Inferior parietal cortex (tissue), 1 donor: Measurements from ENCODE around the gene NME4.
A peak's percentile ranks its signal among the peaks of the same experiment; 100 is the strongest.
"Not testable (repeated sequence)": the region's sequence is repeated elsewhere in the genome, so short reads cannot be mapped to it uniquely, and the experiment has no call there.

Experiments
- DNase-seq: peaks from one replicate; pipeline ENCODE4 v3.0.0-alpha.2; 2016; ENCODE audit errors: extremely low spot score

NME4 gene

DNA sequence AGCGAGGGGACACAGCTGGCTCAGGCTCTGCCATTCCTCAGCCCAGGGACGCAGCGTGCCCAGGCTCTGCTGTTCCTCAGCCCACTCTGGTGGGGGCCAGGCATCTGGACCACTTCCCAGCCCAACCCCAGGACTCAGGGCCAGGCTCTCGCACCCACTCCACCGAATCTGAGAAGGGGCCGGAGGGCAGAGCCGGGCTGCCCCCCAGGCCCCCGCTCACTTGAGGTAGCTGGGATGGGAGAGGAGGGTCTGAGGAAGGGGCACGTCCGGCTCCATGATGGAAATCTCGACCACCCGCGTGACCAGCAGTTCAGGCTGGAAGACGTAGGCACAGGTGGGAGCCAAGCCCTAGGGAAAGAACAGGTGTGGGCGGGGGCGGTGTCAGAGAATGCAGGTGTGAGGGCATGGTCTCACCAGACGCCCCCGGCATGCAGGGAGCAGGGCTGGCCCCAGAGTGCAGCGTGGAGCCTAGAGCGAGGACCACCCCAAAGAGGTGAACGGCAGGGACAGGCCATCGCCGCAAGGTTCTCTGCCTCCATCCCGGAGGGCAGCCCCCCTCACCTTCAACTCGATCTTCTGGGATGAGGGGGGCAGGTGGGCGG is 20.1 kb upstream of the NME4 start:
- DNase-seq = no peak

DNA sequence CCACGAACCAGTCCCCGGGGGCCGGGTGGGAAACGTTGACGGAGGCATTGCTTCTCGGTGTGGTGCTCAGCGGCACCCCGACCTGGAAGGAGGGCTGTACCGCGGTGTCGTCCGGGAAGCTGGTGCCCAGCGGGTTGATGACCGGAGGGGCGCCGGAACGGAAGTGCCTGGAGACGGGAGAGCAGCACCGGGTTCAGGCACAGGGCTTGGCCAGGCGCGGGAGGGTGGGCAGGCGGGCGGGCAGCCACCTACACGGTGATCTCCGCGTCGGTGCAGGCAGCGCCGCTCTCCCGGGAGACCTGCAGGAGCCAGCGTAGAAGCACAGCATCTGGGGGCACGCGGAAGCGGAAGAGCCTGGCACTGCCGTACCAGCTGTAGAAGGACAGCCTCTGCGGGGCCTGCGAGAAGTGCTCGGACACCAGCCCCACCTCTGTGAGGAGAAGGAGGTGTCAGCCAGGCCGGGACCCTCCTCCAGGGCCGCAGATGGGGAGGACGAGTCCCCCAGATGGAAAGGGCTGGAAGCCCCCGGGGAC is 19.5 kb upstream of the NME4 start:
- DNase-seq = no peak

DNA sequence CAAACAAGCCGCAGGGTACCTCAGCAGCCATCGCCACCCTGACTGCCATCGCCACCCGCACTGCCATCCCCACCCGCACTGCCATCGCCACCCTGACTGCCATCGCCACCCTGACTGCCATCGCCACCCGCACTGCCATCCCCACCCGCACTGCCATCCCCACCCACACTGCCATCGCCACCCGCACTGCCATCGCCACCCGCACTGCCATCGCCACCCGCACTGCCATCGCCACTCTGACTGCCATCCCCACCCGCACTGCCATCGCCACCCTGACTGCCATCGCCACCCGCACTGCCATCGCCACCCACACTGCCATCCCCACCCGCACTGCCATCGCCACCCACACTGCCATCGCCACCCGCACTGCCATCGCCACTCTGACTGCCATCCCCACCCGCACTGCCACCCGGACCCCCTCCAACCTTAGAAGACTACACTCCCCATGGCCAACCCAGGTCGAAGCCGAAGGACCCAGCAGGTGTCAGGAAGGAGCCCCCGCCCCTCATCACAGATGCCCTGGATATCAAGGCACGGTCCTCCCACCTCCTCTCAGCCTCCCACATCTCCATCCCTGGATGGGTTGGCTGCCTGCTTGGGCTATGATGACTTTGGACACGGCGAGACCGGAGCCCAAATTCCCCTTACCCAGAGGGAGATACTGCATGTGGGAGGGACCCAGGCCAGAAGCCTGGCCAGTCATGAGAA is 18.7 kb upstream of the NME4 start:
- not testable (repeated sequence) for DNase-seq

DNA sequence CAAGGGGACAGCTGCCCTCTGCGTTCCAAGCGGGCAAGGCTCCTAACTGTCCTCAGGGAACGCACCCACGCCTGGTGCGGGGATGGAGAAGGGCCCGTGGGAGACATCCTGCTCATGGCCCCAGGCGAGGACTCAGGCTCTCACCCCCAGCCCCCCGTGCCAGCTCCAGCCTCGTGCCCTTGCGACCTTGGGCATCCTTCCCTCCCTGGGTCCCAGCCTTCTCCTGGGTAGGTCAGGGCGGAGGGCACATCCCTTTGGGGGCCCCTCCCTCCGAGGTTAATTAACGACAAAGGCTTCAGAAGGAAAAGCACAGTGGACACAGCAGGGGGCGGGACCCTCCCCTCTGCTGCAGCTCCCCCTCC is 18.2 kb upstream of the NME4 start:
- DNase-seq = no peak

- DNase-seq = no peak
These were observed 17.6 kb upstream of the NME4 start for GRCh38 chr16:379183-379960.

DNA sequence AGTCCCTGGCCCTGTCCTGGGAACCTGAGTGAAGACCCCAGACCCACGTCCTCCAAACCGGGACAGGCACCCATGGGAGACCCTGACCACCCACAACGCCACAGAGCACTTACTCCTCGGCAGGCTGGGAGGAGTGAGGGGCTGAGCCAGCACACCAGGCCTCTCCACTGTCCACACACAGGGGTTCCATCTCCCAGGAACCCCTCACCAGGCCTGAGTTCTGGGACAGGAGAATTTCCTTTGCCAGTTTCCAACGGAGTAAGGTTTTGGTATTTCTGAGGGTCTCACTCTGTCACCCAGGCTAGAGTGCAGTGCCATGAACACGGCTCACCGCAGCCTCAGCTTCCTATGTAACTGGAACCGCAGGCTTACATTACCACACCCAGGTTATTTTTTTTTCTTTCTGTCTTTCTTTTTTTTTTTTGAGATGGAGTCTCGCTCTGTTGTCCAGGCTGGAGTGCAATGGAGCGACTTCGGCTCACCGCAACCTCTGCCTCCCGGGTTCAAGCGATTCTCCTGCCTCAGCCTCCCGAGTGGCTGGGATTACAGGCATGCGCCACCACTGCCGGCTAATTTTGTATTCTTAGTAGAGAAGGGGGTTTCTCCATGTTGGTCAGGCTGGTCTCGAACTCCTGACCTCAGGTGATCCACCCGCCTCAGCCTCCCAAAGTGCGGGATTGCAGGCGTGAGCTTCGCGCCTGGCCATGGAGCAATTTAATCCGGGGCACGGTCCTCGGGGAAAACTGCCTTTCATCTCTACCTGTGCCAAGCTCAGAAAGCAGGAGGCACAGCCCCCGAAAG is 16.8 kb upstream of the NME4 start:
- no peak for DNase-seq

- no peak for DNase-seq
These were observed 16.3 kb upstream of the NME4 start for GRCh38 chr16:380762-381011.

- DNase-seq = no peak
These were observed 15.8 kb upstream of the NME4 start for GRCh38 chr16:381012-381788.

DNA sequence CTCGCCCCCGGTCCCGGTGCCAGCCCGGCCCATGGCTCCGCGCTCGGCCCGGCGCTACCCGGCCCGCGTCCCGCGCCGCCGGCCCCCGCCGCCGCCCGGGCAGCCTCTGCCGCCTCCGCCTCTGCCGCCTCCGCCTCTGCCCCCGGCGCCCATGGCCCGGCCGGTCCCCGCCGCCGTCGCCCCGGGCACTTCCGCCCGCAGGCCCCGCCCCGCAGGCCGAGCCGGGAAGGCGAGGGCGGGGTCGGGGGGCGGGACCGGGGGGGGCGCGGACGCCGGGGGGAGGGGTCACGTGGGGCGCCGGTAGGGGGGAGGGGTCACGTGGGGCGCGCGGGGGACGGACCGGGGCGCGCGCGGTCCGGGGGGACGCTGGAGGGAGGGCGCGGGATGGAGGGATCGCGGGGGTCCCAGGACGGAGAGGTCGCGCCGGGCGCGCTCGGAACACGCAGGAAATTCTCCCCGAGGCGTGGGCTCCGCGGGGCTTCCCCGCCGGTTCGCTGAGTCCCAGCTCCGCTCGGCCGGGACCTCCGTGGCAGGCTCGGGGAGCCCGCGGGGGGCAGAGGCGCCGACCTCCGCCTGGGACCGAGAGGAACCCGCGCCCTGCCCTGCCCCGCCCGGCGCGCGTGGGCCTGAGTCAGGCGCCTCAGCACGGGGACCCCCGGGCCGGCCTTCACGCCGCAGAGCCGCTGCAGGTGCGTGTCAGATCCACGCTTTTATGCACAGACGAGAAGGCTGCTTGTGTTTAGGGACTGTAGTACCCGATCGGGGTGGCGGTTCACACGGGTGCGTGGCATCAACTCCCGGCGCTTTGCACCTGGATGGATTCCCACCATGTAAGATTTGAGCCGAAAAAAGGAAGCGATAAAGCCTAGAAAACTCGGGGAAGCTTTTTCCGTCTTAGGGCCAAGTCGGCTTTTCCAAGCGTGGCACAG is 14.9 kb upstream of the NME4 start, which contains the start of gene PGAP6:
Gene PGAP6, minus strand, starts transcription at position 190 of the 929 bp plus-strand sequence. Its CDS starts 157 bp downstream, at position 33.
- DNase-seq = peak; percentile 49

GRCh38 chr16:383326-384051 is 13.5 kb upstream of the NME4 start:
- DNase-seq = no peak

GRCh38 chr16:386641-387156 is 10.3 kb upstream of the NME4 start:
- no peak for DNase-seq

GRCh38 chr16:387761-388666 is 9.0 kb upstream of the NME4 start:
- DNase-seq = not testable (repeated sequence)

GRCh38 chr16:389352-389751 is 7.6 kb upstream of the NME4 start:
- no peak for DNase-seq

GRCh38 chr16:391885-392335 is 5.1 kb upstream of the NME4 start:
- DNase-seq = no peak

DNA sequence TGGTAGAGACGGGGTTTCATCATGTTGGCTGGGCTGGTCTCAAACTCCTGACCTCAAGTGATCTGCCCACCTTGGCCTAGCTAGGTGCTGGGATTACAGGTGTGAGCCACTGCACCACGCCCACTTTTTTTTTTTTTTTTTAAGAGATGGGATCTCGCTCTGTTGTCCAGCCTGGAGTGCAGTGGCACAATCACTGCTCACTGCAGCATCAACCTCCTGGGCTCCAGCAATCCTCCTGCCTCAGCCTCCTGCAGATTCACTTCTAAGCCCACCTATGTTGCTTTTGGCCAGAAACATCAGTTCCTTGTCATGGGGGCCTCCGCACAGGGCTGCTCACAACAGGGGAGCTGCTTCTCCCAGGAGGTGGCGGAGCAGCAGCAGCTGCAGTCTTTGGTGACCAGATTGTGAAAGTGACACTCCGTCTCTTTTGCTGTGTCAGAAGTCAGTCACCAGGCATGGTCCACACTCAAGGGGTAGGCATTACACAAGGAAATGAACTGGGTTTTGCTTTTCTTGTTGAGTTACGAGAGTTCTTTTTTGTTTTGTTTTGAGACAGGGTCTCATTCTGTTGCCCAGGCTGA is 4.5 kb upstream of the NME4 start:
- DNase-seq = no peak

GRCh38 chr16:396199-396598 is 800 bp upstream of the NME4 start:
- no peak for DNase-seq

- DNase-seq = peak; percentile 55
These were observed 394 bp upstream of the NME4 start for GRCh38 chr16:396605-397004.
